Endothelial cell of umbilical vein (primary cell): ENCODE results near the gene SKP1. TPM values are rescaled to one million over a fixed set of nuclear protein-coding genes. Genes with fewer than 3 reads are reported as not detected.

Experiments used
- BruUV-seq: library from RNA; stranded (reverse); fragments of 400-500 nt; replicated peaks from 2 replicates; lab custom pipeline; 2021; lab: Mats Ljungman, UMichigan
- CTCF ChIA-PET: fragments of 300-600, 350-600 bp; sonication (Branson Sonifier 250); formaldehyde crosslinking; loops from one replicate; lab custom pipeline; 2021; ENCODE audit warnings: antibody characterized with exemption, inconsistent platforms; lab: Charles Lee
- POLR2A ChIA-PET: fragments of 300-600, 350-600 bp; sonication (Branson Sonifier 250); formaldehyde crosslinking; loops from one replicate; lab custom pipeline; 2021; ENCODE audit warnings: antibody characterized with exemption, inconsistent platforms; lab: Charles Lee
- DNase-seq: peaks from one replicate; pipeline ENCODE4 v3.0.0-alpha.2; 2011; ENCODE audit warnings: low read depth, low spot score
- FAIRE-seq: peaks from 2 replicates; lab custom pipeline; 2011; peaks lifted over from hg19 to GRCh38; lab: Jason Lieb, UNC
- H2AFZ ChIP-seq: 2 replicates; pipeline ENCODE4 v1.6.0; 2012; ENCODE audit warnings: low read depth, low read length, control low read depth, inconsistent platforms
- H3K27ac ChIP-seq: 2 replicates; pipeline ENCODE4 v1.5.1; 2011; ENCODE audit warnings: low read depth, mild to moderate bottlenecking, control low read depth, low read length, moderate library complexity; ENCODE audit not compliant: insufficient read depth
- H3K27me3 ChIP-seq, 2 experiments: 2 replicates each; pipeline versions ENCODE4 v1.6.0 to v1.6.1; 2011; ENCODE audit warnings: low read length in 2 of 2, mixed read lengths in 1 of 2; ENCODE audit not compliant: control insufficient read depth in 2 of 2, insufficient read depth in 2 of 2
- H3K36me3 ChIP-seq, 2 experiments: 2 replicates in 1 of 2; 3 replicates in 1 of 2; pipeline ENCODE4 v1.5.1; 2011; ENCODE audit warnings: low read length in 2 of 2, mild to moderate bottlenecking in 1 of 2, moderate library complexity in 1 of 2; ENCODE audit not compliant: control insufficient read depth in 2 of 2, insufficient read depth in 2 of 2; ENCODE audit errors: extremely low read depth in 1 of 2
- H3K4me1 ChIP-seq: 3 replicates; pipeline ENCODE4 v1.5.1; 2011; ENCODE audit warnings: mild to moderate bottlenecking, low read length; ENCODE audit not compliant: control insufficient read depth, insufficient read depth; ENCODE audit errors: extremely low read depth
- H3K4me2 ChIP-seq: 2 replicates; pipeline ENCODE4 v1.6.1; 2011; ENCODE audit warnings: low read length, control low read depth, mixed read lengths; ENCODE audit not compliant: insufficient read depth
- H3K4me3 ChIP-seq, 3 experiments: fragments of 200-600 bp in 1 of 3; sonication (generic), shearing (Covaris generic) in 1 of 3; replicated peaks in 1 of 3; 2 replicates each; pipeline ENCODE4 v1.5.1; 2011 to 2016; ENCODE audit warnings: control low read depth in 3 of 3, low read length in 3 of 3, mild to moderate bottlenecking in 2 of 3, inconsistent platforms in 1 of 3, low read depth in 1 of 3, moderate library complexity in 1 of 3; ENCODE audit not compliant: insufficient read depth in 1 of 3
- H3K79me2 ChIP-seq: 2 replicates; pipeline ENCODE4 v1.6.0; 2012; ENCODE audit warnings: low read length, inconsistent platforms; ENCODE audit not compliant: control insufficient read depth, insufficient read depth
- H3K9ac ChIP-seq: replicated peaks from 2 replicates; pipeline ENCODE3; 2011; ENCODE audit warnings: low read length, control low read depth; ENCODE audit not compliant: insufficient read depth; ENCODE audit errors: extremely low read depth
- H3K9me1 ChIP-seq: replicated peaks from 3 replicates; pipeline ENCODE4 v1.6.0; 2011; ENCODE audit warnings: mild to moderate bottlenecking, low read length; ENCODE audit not compliant: control insufficient read depth, insufficient read depth; ENCODE audit errors: extremely low read depth
- H3K9me3 ChIP-seq: replicated peaks from 2 replicates; pipeline ENCODE4 v1.5.1; 2012; ENCODE audit warnings: low read length, inconsistent platforms; ENCODE audit not compliant: control insufficient read depth, insufficient read depth
- H4K20me1 ChIP-seq: replicated peaks from 2 replicates; pipeline ENCODE3; 2011; ENCODE audit warnings: mild to moderate bottlenecking, low read length; ENCODE audit not compliant: control insufficient read depth, insufficient read depth; ENCODE audit errors: extremely low read depth
- EZH2 ChIP-seq: IDR thresholded peaks from 2 replicates; pipeline ENCODE4 v1.6.1; 2012; ENCODE audit warnings: borderline replicate concordance, low read depth, mild to moderate bottlenecking, moderate library complexity, low read length, inconsistent platforms; ENCODE audit not compliant: severe bottlenecking
- FOS ChIP-seq: IDR thresholded peaks from 2 replicates; pipeline ENCODE4 v1.6.1; 2011; ENCODE audit warnings: mild to moderate bottlenecking, low read length, moderate library complexity, borderline replicate concordance; ENCODE audit not compliant: insufficient read depth
- GATA2 ChIP-seq: IDR thresholded peaks from 2 replicates; pipeline ENCODE4 v1.7.0; 2011; ENCODE audit warnings: low read depth, mild to moderate bottlenecking, moderate library complexity, mixed read lengths, low read length; ENCODE audit not compliant: insufficient read length, insufficient read depth
- JUN ChIP-seq: IDR thresholded peaks from 2 replicates; pipeline ENCODE4 v1.6.1; 2011; ENCODE audit warnings: borderline replicate concordance, low read depth; ENCODE audit not compliant: insufficient read length, insufficient read depth
- MYC ChIP-seq: IDR thresholded peaks from one replicate; pipeline ENCODE4 v1.6.1; 2011; ENCODE audit warnings: mild to moderate bottlenecking, low read depth, low read length
- POLR2A ChIP-seq: IDR thresholded peaks from 2 replicates; pipeline ENCODE4 v1.6.1; 2012; ENCODE audit warnings: low read depth, mild to moderate bottlenecking, control low read depth, low read length
- POLR2AphosphoS5 ChIP-seq: IDR thresholded peaks from 2 replicates; pipeline ENCODE4 v1.6.1; 2012; ENCODE audit warnings: low read depth, mild to moderate bottlenecking, control low read depth, low read length, moderate library complexity; ENCODE audit not compliant: insufficient read depth
- dilution Hi-C: fragments of 300-500 bp; cut with MboI; formaldehyde crosslinking; loops from one replicate; pipeline ENCODE4 v1.15.0; 2019; ENCODE audit warnings: low sequenced_read_pairs; ENCODE audit not compliant: extremely low pct_ligation_motif_present
- intact Hi-C: fragments of 100-400 bp; cut with micrococcal nuclease; formaldehyde crosslinking; loops from one replicate; pipeline ENCODE4 v1.10.0; 2022
- polyA plus RNA-seq, 4 experiments: library from polyadenylated mRNA; depleted of rRNA in 3 of 4; stranded (reverse) in 3 of 4; unstranded in 1 of 4; fragments of >200 nt; gene quantifications; 2 replicates each; pipeline versions ENCODE4 v1.2.1 to v1.2.3, GENCODE V29; 2011 to 2012; ENCODE audit warnings: missing spikeins in 1 of 4
- total RNA-seq: library from RNA; stranded (reverse); gene quantifications from 2 replicates; pipeline ENCODE4 v1.2.3, GENCODE V29; 2021
- TF ChIP-seq, protein P1 (sequence below), 2 donors: IDR thresholded peaks; 1 replicate in 1 of 2; 2 replicates in 1 of 2; pipeline ENCODE4 v1.5.1; 2011; ENCODE audit warnings: low read length in 2 of 2, mild to moderate bottlenecking in 2 of 2, moderate library complexity in 2 of 2, control low read depth in 1 of 2, inconsistent platforms in 1 of 2, low read depth in 1 of 2; ENCODE audit not compliant: insufficient read depth in 1 of 2; ENCODE audit errors: extremely low read depth in 1 of 2
- TF ChIP-seq, protein P2 (sequence below): IDR thresholded peaks from 2 replicates; pipeline ENCODE4 v1.6.1; 2011; ENCODE audit not compliant: insufficient read depth, insufficient read length

Gene SKP1
- total and polyA plus RNA-seq, 2 donors (not counting 3 experiments of a cell fraction or from before 2014, with no cell fraction given): 214 to 320 TPM

DNA sequence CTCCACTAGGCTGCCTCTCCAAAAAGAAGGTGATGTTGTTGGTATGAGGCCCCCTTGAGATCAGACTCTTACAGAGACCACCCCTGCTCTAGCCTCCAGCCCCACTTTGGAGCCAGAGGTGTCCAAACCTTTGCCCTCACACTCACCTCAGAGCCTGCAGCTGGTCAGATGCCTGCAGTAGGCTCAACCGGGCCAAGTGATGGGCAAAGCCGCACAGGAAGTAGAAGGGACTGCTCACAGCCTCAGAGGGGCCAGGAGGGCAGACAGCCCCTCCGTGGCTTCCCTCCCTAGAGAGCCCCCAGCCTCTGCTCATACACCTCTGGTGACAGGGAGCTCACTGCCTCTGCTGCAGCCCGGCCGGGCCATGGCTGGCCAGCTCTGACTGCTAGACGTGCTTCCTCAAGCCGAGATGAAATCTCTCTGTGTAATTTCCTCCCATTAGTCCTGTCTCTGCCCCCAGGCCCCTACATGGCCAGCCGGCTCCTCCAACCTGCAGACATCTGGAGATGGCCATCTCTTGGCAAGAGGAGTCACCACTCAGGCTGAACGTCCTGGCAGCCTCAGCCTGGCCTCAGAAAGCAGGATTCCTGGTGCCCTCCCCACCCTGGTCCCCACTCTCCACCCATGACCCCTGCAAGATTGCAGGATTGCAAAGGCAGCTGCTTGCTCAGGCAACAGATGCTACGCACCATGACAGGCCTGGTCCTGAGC lies 69.6 kb downstream of the SKP1 start:
- Histone ChIP-seq H2AFZ (no peak overlapping the region), H3K9ac (no peak overlapping the region), H3K4me2 (no peak overlapping the region), H3K4me3 (no peak overlapping the region), H3K9me3 (no peaks in the 10 kb centered on the region), H3K27me3 (peaks cover 2 to 3% of the 10 kb centered on the region in 2 experiments), H3K36me3 (no peaks in the 10 kb centered on the region), H3K9me1 (no peaks in the 10 kb centered on the region), H3K27ac (no peak overlapping the region), H4K20me1 (no peaks in the 10 kb centered on the region), H3K4me1 (no peaks in the 10 kb centered on the region), H3K79me2 (no peaks in the 10 kb centered on the region)
- intact Hi-C loops (no loop called here), dilution Hi-C loops (no loop called here)
- ChIA-PET POLR2A (no interaction called here), CTCF (interaction anchor here (0.5 to 1.5 kb wide), 3 partner anchors 23 to 1135 kb away, joined by 3 to 4 read pairs (median 3); no protein-coding TSS in a partner anchor)
- DNase-seq (no peak), FAIRE-seq (no peak)
- BruUV-seq: no TSS peak
- no peak for TF ChIP-seq POLR2A

DNA sequence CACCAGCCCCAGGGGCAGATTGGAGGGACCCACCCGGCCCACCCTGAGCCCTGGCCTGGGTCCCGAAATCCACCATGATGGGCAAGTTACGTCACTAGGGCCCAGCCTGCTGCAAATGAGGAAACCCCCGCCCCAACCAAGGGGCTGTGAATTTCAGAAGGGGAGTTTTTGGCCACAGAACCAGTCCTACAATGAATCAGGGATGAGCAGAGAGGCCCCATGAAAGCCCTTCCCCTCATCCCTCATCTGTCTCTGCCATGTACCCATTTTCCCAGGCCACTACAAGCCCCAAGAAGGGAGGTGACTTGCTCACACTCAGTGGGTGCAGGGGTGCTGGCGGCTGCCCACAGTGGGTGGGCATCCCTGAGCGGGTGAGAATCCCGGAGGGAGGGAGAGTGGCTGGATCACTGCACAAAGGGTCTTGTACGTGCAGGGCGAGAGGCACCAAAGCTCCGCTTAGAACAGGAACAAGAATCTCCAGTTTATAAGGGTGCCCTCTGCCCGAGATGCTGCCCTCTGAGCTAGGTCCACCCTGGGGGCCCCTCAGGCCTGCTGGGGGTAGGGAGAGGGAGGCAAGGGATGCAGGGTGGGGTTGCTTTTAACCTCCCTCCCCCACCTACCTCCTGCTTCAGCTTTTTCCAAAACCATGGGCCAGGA lies 72.6 kb downstream of the SKP1 start:
- no peak for TF ChIP-seq POLR2A
- no peak for TF ChIP-seq FOS
- TF ChIP-seq POLR2AphosphoS5: no peak
- TF ChIP-seq EZH2: no peak
- TF ChIP-seq GATA2: no peak
- TF ChIP-seq MYC: no peak
- TF ChIP-seq, protein P1, sequence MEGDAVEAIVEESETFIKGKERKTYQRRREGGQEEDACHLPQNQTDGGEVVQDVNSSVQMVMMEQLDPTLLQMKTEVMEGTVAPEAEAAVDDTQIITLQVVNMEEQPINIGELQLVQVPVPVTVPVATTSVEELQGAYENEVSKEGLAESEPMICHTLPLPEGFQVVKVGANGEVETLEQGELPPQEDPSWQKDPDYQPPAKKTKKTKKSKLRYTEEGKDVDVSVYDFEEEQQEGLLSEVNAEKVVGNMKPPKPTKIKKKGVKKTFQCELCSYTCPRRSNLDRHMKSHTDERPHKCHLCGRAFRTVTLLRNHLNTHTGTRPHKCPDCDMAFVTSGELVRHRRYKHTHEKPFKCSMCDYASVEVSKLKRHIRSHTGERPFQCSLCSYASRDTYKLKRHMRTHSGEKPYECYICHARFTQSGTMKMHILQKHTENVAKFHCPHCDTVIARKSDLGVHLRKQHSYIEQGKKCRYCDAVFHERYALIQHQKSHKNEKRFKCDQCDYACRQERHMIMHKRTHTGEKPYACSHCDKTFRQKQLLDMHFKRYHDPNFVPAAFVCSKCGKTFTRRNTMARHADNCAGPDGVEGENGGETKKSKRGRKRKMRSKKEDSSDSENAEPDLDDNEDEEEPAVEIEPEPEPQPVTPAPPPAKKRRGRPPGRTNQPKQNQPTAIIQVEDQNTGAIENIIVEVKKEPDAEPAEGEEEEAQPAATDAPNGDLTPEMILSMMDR (IDR thresholded peaks at IDR 0.05; ENCODE audit: extremely low read depth in 1 of 2, insufficient read depth in 1 of 2, low read depth in 1 of 2, low read length in 2 of 2): no peak
- TF ChIP-seq, protein P2, sequence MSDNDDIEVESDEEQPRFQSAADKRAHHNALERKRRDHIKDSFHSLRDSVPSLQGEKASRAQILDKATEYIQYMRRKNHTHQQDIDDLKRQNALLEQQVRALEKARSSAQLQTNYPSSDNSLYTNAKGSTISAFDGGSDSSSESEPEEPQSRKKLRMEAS: no peak
- TF ChIP-seq JUN: no peak
- no peak for FAIRE-seq

More for the DNA sequence above, 72.6 kb downstream of the SKP1 start:
- DNase-seq: no peak
- POLR2A ChIA-PET: no interaction called here
- no TSS peak for BruUV-seq
- intact Hi-C loops: loop anchor here (2.0 kb wide), 1 partner anchor 65 kb away; no protein-coding TSS in a partner anchor
- CTCF ChIA-PET: interaction anchor here (4.9 to 6.7 kb wide), 2 partner anchors 37 to 184 kb away, joined by 24 to 132 read pairs; no protein-coding TSS in a partner anchor
- Histone ChIP-seq H2AFZ (no peak overlapping the region), H3K36me3 (no peaks in the 10 kb centered on the region), H3K9me3 (no peaks in the 10 kb centered on the region), H3K4me1 (no peaks in the 10 kb centered on the region), H3K4me3 (no peak overlapping the region), H3K27ac (no peak overlapping the region), H3K4me2 (no peak overlapping the region), H3K79me2 (no peaks in the 10 kb centered on the region), H3K9ac (no peak overlapping the region), H3K27me3 (no peaks in the 10 kb centered on the region), H3K9me1 (no peaks in the 10 kb centered on the region), H4K20me1 (no peaks in the 10 kb centered on the region)
- dilution Hi-C loops: no loop called here
